CD14-positive monocyte (primary cell): Measurements from ENCODE around the gene ABCB1. TPM values are rescaled to one million over a fixed set of nuclear protein-coding genes. Genes with fewer than 3 reads are reported as not detected.

Source experiments
- DNase-seq, 3 donors: peaks; one replicate each; pipeline ENCODE4 v3.0.0-alpha.2; 2011 to 2022
- H2AFZ ChIP-seq: 2 replicates; pipeline ENCODE4 v1.6.0; 2012; ENCODE audit warnings: mild to moderate bottlenecking, low read depth, low read length, inconsistent platforms; ENCODE audit not compliant: insufficient read depth, poor library complexity, severe bottlenecking
- H3K27ac ChIP-seq, 2 donors: 1 replicate in 1 of 2; 2 replicates in 1 of 2; pipeline ENCODE4 v1.5.1; 2012 to 2013; ENCODE audit warnings: low read length in 2 of 2, control low read depth in 1 of 2, inconsistent platforms in 1 of 2, low read depth in 1 of 2, mild to moderate bottlenecking in 1 of 2
- H3K27me3 ChIP-seq, 2 donors: one replicate each; pipeline versions ENCODE4 v1.6.0 to v1.6.1; 2011 to 2013; ENCODE audit warnings: low read length in 2 of 2; ENCODE audit not compliant: control insufficient read depth in 2 of 2, insufficient read depth in 2 of 2
- H3K36me3 ChIP-seq, 2 donors: replicated peaks in 1 of 2; 1 replicate in 1 of 2; 2 replicates in 1 of 2; pipeline versions ENCODE4 v1.5.1 to v1.6.1; 2012 to 2013; ENCODE audit warnings: low read length in 2 of 2, control low read depth in 1 of 2, inconsistent platforms in 1 of 2, mild to moderate bottlenecking in 1 of 2; ENCODE audit not compliant: insufficient read depth in 2 of 2, control insufficient read depth in 1 of 2
- H3K4me1 ChIP-seq, 2 donors: 1 replicate in 1 of 2; 2 replicates in 1 of 2; pipeline versions ENCODE4 v1.5.1 to v1.6.1; 2012 to 2013; ENCODE audit warnings: low read length in 2 of 2, control low read depth in 1 of 2, inconsistent platforms in 1 of 2, mild to moderate bottlenecking in 1 of 2, moderate library complexity in 1 of 2; ENCODE audit not compliant: insufficient read depth in 2 of 2, control insufficient read depth in 1 of 2
- H3K4me2 ChIP-seq: replicated peaks from 2 replicates; pipeline ENCODE3; 2012; ENCODE audit warnings: low read length, moderate library complexity, mild to moderate bottlenecking; ENCODE audit not compliant: poor library complexity, severe bottlenecking; ENCODE audit errors: extremely low read depth
- H3K4me3 ChIP-seq, 3 experiments: fragments of 200-600 bp in 1 of 3; sonication (generic) in 1 of 3; replicated peaks in 1 of 3; 1 replicate in 2 of 3; 2 replicates in 1 of 3; pipeline ENCODE4 v1.5.1; 2011 to 2013; ENCODE audit warnings: low read length in 3 of 3, mild to moderate bottlenecking in 3 of 3, control low read depth in 2 of 3, low read depth in 2 of 3, inconsistent platforms in 1 of 3, moderate library complexity in 1 of 3
- H3K79me2 ChIP-seq: 2 replicates; pipeline ENCODE4 v1.6.0; 2012; ENCODE audit warnings: mild to moderate bottlenecking, control low read depth, inconsistent platforms, low read length, moderate library complexity; ENCODE audit not compliant: insufficient read depth
- H3K9ac ChIP-seq: 2 replicates; pipeline ENCODE4 v1.6.0; 2017; ENCODE audit warnings: low read length, mild to moderate bottlenecking; ENCODE audit not compliant: insufficient read depth, poor library complexity, severe bottlenecking
- H3K9me3 ChIP-seq, 2 donors: replicated peaks in 1 of 2; 1 replicate in 1 of 2; 2 replicates in 1 of 2; pipeline versions ENCODE4 v1.5.1 to v1.6.1; 2012 to 2013; ENCODE audit warnings: low read length in 2 of 2, control low read depth in 1 of 2; ENCODE audit not compliant: control insufficient read depth in 1 of 2, insufficient read depth in 1 of 2
- H4K20me1 ChIP-seq: 2 replicates; pipeline ENCODE4 v1.6.0; 2012; ENCODE audit warnings: mild to moderate bottlenecking, low read length, control low read depth, moderate library complexity; ENCODE audit not compliant: insufficient read depth
- H3K27ac Mint-ChIP-seq, 7 donors: one replicate each; pipeline ENCODE4 v1.8.0; 2020; ENCODE audit warnings: mild to moderate bottlenecking in 7 of 7, mixed read lengths in 7 of 7, moderate library complexity in 6 of 7, inconsistent platforms in 2 of 7
- H3K27me3 Mint-ChIP-seq, 3 donors: one replicate each; pipeline ENCODE4 v1.8.0; 2021 to 2022; ENCODE audit warnings: low read depth in 3 of 3, mild to moderate bottlenecking in 3 of 3, mixed read lengths in 3 of 3, moderate library complexity in 3 of 3, inconsistent platforms in 1 of 3
- H3K36me3 Mint-ChIP-seq, 2 donors: one replicate each; pipeline ENCODE4 v1.8.0; 2020; ENCODE audit warnings: mixed read lengths in 2 of 2, inconsistent platforms in 1 of 2, mild to moderate bottlenecking in 1 of 2
- H3K4me1 Mint-ChIP-seq: one replicate; pipeline ENCODE4 v1.8.0; 2020; ENCODE audit warnings: mild to moderate bottlenecking, mixed read lengths
- H3K4me3 Mint-ChIP-seq, 2 donors: one replicate each; pipeline ENCODE4 v1.8.0; 2020; ENCODE audit warnings: mild to moderate bottlenecking in 2 of 2, mixed read lengths in 2 of 2, moderate library complexity in 1 of 2
- H3K9me3 Mint-ChIP-seq, 7 donors: one replicate each; pipeline ENCODE4 v1.8.0; 2020 to 2022; ENCODE audit warnings: mixed read lengths in 7 of 7, mild to moderate bottlenecking in 6 of 7, moderate library complexity in 6 of 7, inconsistent platforms in 2 of 7
- CTCF ChIP-seq: fragments of 200-600 bp; IDR thresholded peaks from one replicate; pipeline ENCODE4 v1.8.0; 2022; ENCODE audit warnings: antibody characterized with exemption, mild to moderate bottlenecking
- WGBS: methylation state at CpG from one replicate; pipeline ENCODE4 v1.1.5; 2013; ENCODE audit warnings: missing lambda C conversion rate; ENCODE audit not compliant: insufficient coverage; 5-methylcytosine and 5-hydroxymethylcytosine counted together
- intact Hi-C, 2 donors: fragments of 100-400 bp; cut with micrococcal nuclease; formaldehyde crosslinking; loops; one replicate each; pipeline versions ENCODE4 v1.15.0 to v1.15.1; 2023
- polyA plus RNA-seq, 3 donors: library from polyadenylated mRNA; depleted of rRNA in 1 of 3; unstranded in 2 of 3; stranded (reverse) in 1 of 3; fragments of 300-500 nt in 2 of 3; fragments of >200 nt in 1 of 3; fragmentation: Illumina TruSeq in 2 of 3; gene quantifications; 1 replicate in 2 of 3; 2 replicates in 1 of 3; pipeline ENCODE4 v1.2.3, GENCODE V29; 2012 to 2021

The ABCB1 gene
- polyA plus RNA-seq, 3 donors = 0.24 TPM; not detected in 2

GRCh38 chr7:87548123-87548919, 52.4 kb downstream of the ABCB1 start:
- TF ChIP-seq CTCF = no peak
- Histone ChIP-seq H3K4me1 (no peaks in the 10 kb centered on the region), H3K9me3 (no peaks in the 10 kb centered on the region), H2AFZ (no peak overlapping the region), H3K79me2 (no peaks in the 10 kb centered on the region), H4K20me1 (no peaks in the 10 kb centered on the region), H3K27ac (no peak overlapping the region), H3K36me3 (no peaks in the 10 kb centered on the region), H3K27me3 (no peaks in the 10 kb centered on the region), H3K9ac (no peak overlapping the region), H3K4me2 (no peak overlapping the region), H3K4me3 (no peak overlapping the region)
- intact Hi-C loops = no loop called here
- Mint-ChIP-seq H3K4me3 (no peak overlapping the region), H3K27me3 (peaks cover 0 to 3% (median 2%) of the 10 kb centered on the region in 3 donors), H3K4me1 (no peaks in the 10 kb centered on the region), H3K9me3 (peaks cover 0 to 2% (median 0%) of the 10 kb centered on the region in 7 donors), H3K27ac (no peak overlapping the region), H3K36me3 (no peaks in the 10 kb centered on the region)
- WGBS = 100% methylated on average over 3 of the region's 7 CpGs
- DNase-seq = no peak

- DNase-seq = no peak
- no peak overlapping the region for H3K4me3 Mint-ChIP-seq
- Histone ChIP-seq H3K4me3 (no peak overlapping the region), H3K9ac (no peak overlapping the region), H3K27ac (no peak overlapping the region), H3K79me2 (no peaks in the 10 kb centered on the region), H3K4me1 (no peaks in the 10 kb centered on the region), H2AFZ (no peak overlapping the region), H3K9me3 (no peaks in the 10 kb centered on the region), H3K27me3 (no peaks in the 10 kb centered on the region), H3K4me2 (no peak overlapping the region), H3K36me3 (no peaks in the 10 kb centered on the region), H4K20me1 (no peaks in the 10 kb centered on the region)
- WGBS = no CpG with 5 or more reads among the region's 6 CpGs
- intact Hi-C loops = no loop called here
- H3K36me3 Mint-ChIP-seq = no peaks in the 10 kb centered on the region
- H3K9me3 Mint-ChIP-seq = peaks cover 0 to 2% (median 0%) of the 10 kb centered on the region in 7 donors
- no peak for TF ChIP-seq CTCF
- H3K27ac Mint-ChIP-seq = no peak overlapping the region
- no peaks in the 10 kb centered on the region for H3K4me1 Mint-ChIP-seq
- H3K27me3 Mint-ChIP-seq = peaks cover 0 to 3% (median 0%) of the 10 kb centered on the region in 3 donors
Observed at GRCh38 chr7:87545760-87546159, 54.9 kb downstream of the ABCB1 start.
